EL (cell line): Measurements from ENCODE around the gene FUT7.
"Not testable (repeated sequence)": the region's sequence is repeated elsewhere in the genome, so short reads cannot be mapped to it uniquely, and the experiment has no call there.

Experiments
- DNase-seq: peaks from one replicate; pipeline ENCODE4 v3.0.0-alpha.2; 2016

The FUT7 gene

DNA sequence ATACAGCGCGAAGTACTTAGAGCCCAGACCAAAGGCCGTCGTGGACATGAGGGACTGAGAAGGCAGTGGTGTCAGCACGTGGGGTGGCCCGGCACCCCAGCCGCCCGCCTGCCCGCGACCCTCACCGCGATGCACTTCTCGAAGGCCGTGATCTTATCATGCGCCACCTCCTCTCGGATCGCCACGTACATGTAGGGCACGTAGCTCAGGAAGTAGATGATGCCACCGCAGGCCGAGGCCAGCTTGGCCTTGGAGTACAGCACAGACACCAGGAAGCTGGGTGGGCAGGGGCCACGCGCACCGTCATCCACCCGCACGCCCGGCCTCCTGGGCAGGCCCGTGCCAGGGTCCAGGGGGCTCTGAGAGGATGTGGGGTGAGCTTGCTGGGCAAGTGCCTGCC, 14.8 kb downstream of the FUT7 start:
- DNase-seq: no peak

DNA sequence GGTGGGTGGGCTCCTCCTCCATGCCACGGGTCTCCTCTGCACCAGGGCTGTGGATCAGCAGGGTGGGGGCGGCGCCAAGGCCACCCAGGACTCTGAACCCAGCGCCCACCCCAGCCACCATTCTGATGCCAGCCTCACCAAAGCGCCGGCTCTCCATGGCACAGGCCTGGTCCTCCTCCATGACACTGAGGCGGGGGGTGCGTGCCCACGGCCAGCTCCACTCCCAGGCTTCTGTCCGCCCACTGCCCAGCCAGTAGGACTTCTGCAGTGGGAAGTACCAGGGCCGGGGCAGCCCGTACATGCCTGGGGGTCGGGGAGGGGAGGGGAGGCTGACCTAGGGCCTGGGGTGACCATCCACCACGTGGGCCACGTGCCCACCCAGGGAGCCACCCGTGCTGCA, 15.5 kb downstream of the FUT7 start:
- no peak for DNase-seq

DNA sequence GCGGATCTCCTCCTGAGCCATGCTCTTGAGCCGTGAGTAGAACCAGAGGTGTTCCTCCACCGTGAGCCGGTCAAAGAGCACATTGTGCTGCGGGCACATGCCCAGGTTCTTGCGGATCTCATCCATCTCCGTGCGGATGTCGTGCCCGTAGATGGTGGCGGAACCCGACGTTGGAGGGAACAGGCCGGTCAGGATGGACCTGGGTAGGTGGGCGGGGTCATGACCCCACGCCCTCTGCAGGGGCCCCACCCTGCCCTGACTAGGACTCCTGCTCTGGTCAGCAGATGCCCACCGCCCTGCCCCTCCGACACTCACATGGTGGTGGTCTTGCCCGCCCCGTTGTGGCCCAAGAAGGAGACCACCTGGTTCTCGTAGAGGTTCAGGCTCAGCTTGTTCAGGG, 15.9 kb downstream of the FUT7 start:
- no peak for DNase-seq

DNA sequence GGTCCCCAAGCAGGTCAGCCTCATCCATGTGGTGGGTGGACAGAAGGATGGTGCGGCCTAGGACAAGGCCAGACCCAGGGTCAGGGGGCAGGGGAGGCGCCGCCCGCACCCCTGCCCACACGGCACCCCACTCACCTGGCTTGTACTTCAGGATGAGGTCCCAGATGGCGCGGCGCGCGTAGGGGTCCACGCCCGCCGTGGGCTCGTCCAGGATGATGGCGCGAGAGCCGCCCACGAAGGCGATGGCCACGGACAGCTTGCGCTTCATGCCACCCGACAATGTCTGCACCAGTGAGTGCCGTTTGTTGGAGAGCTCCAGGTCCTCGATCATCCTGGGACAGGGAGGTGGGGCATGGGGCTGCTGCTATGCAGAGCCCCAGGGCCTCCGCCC, 16.4 kb downstream of the FUT7 start:
- DNase-seq: no peak

DNA sequence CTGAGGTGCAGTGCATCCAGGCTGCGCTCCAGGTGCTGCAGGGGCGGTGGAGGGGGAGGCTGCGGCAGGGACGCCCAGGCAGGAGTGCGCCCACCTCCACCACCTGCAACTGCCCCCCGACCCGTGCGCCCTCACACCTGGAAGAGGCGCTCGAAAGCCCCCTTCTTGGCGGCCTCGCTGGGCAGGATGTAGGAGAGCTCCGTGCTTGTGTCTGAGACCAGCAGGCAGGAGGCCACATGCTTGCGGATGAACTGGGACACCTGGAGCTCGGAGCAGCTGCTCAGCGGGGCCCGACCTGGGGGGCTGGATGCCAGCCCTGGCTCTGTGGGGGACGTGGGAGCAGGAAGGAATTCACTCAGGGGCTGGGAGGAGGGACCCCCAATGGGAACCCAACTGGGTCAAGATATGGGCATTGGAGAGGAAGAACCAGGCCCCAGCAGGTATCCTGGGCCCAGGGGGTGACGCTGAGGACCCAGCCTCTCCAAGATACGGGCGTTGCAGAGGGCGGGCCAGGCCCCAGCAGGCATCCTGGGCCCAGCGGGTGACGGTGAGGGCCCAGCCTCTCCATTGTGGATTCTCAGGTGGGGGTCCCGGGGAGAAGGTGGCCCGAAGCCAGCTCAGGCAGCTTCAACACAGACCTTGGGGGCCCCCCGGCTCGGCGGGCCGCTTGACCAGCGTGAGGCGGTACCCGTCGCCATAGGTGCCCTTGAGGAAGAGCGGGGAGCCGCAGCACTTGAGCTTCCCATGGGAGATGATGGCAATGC, 16.9 kb downstream of the FUT7 start:
- DNase-seq: no peak

DNA sequence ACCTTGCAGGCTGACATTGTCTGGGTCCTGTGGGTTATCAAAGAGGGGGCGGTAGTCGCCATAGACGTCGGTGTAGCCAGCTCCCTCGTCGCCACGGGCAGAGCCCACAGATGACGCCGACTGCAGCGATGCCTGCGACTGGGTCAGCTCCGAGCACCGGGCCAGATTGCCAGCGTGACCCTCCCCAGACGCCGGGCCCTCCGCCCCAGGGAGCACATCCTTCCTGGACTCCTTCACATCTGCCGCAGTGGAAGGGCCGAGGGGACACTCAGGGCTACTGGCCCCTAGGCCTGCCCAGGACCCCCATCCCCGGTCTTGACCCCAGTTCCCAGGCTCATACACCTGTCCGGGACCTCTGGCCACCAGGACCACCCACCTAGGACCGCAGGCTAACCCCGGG, 17.7 kb downstream of the FUT7 start:
- no peak for DNase-seq

DNA sequence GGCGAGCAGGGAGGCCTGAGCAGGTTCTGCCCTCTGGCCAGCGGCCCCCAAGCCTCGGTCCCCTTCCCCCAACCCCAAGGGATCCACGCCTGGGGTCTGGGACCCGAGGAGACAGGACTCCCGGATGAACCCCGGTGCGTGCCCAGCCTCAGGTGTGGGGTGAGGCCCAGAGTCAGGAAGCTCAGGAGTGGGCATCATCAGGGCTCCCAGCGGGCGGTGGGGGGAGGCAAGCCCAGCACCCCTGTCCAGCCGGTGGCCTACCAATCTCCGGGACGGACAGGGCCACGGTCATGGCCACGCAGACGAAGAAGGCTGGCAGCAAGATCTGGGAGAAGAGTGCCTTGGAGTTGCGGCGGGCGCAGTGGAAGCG, 18.3 kb downstream of the FUT7 start:
- DNase-seq: no peak

DNA sequence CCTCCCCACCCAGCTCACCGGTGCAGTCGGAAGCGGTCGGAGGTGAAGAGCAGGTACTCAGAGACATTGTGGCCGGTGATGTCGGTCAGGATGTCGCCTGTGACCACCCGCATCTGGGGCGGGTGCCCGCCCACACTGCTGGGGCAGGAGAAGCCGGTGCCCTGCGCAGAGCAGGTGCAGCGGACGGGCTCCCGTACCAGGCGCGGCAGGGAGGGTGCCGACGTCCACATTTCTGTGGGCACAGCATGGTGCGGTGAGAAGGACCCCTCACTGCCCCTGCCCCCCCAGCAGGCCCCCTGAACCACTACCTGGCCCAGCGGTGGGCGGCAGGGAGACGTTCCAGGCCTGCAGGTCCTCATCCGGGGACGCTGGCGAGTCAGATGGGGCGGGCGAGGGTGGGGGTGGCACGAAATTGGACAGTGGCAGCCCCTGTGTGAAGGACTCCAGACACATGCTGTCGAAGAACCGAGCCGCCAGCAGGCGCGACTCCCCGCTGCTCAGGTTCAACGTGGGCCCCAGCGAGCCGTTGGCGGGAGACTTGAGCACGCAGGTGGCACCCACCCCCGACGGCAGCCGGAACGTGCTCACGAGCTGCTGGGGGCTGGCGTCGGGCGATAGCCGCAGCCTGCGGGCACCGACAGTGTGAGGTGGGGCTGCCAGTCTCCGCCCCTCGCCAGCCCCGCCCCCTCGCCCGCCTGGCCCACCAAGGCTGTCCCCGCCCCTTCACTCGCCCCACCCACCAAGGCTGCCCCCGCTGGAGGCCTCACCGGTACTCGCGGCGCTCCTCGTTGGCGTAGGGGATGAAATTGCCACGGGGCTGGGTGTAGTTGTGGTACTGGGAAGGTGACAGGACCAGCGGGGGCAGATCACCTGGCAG, 19.0 kb downstream of the FUT7 start:
- DNase-seq: no peak

DNA sequence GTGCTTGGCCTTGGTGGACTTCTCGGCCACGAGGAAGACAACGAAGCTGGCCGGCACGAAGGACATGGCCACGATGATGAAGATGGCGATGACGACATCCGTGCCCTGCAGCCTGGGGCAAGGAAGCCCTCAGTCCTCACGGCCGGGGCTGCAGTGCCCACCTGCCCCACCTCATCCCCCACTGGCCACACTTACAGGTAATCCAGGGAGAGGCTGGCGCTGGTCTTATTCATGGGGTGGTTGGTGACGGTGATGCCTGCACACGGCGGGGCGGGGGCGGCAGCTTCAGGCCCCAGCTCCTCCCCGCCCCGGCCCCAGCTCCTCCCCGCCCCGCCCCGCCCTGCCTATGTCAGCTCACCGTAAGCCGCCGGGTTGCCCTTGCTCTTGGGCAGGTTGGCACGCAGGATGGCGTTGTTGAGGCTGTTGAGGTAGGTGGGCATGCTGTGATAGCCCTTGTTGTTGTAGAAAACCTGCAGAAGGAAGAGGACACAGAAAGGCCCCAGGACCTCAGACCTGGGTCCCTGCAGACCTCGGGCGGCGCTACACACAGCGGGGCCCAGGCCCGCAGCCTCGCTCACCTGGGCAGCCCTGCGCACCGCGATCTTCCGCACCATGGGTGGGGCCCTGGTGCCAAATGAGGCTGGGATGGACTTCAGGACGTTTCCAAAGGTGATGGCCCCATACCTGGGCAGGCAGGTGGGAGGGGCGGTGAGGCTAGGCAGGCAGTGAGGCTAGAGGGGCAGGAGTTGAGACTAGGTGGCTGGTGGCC, 19.8 kb downstream of the FUT7 start:
- no peak for DNase-seq

DNA sequence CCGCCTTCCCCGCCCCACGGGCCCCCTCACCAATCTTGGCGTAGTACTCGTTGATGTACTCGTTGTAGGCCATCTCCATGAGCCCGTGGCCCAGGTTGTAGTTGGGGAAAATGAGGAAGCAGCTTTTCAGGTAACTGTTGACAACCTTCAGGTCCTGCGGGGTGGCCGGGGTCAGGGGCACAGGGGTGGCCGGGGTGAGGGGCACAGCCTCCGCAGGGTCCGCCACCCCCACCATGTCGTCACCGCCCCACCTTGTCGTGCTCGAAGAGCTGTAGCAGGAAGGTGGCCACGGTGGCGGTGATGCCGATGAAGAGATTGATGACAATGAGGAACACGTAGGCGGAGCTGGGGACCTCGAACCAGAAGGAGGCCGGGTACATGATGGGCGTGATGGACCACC, 20.7 kb downstream of the FUT7 start:
- DNase-seq: no peak

DNA sequence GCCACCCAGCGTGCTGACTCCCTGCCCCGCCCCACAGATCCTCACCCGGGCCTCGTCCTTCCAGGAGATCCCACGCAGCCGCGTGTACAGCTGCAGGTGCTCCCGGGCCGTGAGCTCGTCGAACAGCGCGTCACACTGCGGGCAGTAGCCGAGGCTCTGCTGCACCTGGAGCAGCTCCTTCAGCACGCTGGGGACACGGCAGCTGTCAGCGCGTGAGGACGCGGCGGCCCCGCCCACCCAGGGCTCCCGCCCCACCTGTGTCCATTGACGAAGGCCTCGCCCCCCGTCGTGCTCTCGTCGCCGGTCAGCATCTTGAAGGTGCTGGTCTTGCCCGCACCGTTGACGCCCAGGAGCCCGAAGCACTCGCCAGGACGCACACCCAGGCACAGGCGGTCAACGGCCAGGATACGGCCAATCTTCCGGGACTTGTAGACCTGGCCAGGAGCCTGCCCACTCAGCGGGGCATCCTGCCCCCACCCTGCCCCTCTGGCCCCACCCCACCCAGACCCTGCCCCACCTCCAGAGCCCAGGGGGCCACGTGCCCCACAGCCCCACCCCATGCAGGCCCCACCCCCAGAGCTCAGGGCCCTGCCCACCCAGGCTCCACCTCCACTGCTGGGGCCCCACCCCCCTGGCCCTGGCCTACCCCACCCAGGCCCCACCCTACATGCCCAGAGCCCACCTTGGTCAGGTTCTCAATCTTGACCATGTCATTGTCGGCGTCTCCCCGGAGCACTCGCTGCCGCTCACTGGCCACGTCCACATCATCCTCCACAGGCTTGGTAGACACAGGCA, 21.8 kb downstream of the FUT7 start:
- no peak for DNase-seq

DNA sequence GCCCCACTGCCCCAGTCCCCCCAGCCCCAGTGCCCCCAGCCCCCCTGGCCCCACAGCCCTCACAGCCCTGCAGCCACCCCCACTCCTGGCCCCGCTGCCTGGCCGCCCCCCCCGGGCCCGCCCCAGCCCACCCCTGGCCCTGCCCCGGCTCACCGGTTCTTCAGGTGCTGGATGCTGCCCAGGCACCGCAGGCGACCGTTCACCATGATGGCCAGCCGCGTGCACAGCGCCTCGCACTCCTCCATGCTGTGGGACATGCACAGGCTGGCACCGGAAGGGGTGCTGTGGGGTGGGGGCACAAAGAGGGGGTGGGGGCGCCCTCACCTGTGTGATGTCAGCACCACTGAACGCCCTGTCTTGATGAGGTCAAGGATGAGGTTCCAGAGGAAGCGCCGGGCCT, 22.7 kb downstream of the FUT7 start:
- no peak for DNase-seq

DNA sequence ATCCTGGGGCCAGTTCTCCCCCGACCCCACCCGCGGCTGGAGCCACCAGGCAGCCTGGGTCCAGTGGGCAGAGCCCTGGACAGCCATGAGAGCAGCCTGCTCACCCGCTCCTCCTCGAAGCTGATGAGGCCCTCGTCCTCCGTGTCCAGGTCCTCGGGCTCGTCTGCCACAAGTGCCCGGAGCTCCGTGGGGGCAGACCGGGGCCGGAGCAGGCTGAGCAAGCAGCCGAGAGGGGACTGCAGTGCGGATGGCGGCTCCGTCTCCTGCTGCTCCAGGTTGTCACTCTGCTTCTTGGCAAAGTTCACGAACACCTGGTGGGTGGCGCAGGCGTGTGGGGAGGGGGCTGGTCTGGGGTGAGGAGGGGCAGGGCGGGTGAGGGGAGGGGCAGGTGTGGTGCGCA, 23.6 kb downstream of the FUT7 start:
- no peak for DNase-seq

DNA sequence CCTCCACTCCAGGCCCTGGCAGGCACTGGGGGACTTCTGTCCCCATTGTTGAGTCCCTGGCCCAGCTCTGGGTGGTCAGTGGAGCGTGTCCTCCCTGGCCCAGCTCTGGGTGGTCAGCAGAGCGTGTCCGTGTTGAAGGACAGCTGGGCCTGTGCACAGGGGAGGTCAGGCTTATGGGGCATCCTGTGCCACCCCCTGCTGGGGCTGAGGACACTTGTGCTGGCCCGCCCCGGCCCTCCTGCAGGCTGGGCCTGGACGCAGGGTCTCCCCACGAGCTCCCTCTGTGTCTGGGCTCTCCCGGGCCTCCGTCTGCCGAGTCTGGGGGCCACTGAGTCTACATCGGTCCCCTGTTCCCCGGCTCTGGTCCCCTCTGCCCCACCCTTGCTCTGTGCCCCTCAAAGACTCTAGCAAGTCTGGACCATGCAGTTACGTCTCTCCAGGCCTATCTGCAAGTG, 24.0 kb downstream of the FUT7 start:
- no peak for DNase-seq

DNA sequence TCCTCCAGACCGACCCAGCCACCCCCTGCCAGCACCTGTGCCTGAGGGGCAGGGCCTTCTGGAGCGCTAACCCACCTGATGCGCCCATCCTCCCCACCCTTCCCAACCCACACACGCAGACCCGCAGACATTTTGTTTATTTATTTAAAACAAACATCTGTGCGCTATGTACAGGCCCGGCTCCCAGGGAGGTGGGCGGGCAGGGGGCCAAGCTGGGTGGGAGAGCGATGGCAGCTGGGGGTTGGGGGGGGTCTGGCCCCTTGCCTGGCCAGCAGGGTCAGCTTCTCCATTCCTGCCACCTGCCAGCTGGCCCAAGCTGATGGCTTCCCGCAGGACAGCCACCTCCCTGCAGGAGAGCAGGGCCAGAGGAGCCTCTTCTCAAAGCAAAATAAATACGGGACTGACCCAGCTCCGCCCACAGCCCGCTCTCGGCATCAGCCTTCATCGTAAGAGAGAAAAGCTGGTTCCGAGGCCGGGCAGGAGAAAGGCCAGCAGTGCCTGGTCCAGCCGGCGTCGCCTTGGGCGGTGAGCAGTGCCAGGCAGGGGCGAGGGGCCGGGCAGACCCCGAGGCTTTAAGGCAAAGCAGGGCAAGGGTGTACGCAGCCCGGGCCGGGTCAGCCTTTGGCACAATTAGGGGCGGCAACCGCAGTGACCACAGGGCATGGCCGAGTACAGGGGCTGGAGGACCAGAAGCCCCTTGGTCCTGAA, 24.6 kb downstream of the FUT7 start:
- no peak for DNase-seq

DNA sequence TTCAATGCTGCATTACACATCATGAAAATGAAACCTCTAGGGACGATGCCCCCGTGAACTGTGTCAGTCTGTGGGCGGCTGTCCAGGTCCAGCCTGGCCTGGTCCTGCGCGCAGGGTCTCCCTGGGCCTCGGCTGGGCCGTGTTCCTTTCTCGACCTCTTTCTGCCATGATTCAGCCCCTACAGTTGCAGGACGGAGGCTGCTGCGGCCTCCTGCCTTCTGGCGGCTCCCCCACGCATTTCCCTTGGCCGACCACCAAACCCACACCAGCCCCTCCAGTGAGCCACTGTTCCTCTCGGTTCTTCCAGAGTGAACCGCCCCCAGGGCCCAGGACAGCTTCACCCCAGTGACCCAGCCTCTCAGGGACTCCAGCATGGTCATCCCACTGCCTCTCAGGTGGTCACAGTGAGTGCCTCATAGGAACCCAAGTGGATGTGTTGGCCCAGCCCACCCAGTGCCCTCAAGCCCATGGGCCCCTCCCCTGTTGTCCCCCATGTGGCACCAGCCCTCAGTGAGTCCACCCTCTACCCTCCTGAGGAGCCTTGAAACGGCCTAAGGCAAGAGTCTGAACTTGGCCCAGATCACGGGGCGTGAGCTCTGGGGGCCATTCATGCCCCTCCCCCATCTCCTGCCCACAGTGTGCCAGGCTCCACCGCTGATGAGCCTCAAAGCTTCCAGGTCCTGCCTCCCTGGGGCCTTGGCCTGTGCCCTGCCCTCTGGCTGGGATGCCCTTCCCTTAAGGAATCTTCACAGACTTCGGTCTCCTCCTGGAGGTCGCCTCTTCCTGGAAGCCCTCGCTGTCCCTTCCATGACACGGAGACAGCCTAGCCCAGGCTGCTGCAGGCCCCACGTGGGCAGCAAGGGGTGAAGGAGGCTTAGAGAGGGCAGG, 25.5 kb downstream of the FUT7 start:
- DNase-seq: no peak

DNA sequence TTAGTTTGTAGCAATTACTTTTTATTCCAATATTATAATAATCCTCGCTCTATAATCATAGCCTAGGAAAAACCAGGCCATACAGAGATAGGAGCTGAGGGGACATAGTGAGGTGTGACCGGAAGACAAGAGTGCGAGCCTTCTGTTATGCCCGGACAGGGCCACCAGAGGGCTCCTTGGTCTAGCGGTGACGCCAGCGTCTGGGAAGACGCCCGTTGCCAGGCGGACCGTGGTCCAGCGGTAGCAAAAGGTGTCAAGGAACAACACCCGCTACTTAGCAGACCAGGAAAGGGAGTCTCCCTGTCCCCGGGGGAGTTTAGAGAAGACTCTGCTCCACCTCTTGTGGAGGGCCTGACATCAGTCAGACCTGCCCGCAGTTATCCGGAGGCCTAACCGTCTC, 27.6 kb downstream of the FUT7 start:
- not testable (repeated sequence) for DNase-seq

DNA sequence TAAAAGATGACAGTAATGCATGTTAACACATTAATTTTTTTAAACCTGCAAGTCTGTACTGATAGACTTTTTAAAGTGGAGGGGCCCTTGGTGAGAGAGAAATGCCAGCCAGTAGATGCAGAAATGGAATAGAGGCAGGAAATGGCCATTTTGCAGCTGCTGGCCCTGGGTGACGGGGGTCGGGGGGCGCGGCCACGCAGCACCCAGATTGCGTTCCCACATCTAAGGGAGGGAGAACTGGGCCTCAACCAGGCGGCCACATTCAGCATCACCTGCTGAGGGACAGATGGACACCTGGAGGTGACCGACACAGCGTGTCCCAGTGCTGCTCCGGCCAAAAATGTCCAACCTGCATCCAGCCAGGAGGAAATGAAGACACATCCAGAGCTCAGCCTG, 29.2 kb downstream of the FUT7 start:
- DNase-seq: no peak

DNA sequence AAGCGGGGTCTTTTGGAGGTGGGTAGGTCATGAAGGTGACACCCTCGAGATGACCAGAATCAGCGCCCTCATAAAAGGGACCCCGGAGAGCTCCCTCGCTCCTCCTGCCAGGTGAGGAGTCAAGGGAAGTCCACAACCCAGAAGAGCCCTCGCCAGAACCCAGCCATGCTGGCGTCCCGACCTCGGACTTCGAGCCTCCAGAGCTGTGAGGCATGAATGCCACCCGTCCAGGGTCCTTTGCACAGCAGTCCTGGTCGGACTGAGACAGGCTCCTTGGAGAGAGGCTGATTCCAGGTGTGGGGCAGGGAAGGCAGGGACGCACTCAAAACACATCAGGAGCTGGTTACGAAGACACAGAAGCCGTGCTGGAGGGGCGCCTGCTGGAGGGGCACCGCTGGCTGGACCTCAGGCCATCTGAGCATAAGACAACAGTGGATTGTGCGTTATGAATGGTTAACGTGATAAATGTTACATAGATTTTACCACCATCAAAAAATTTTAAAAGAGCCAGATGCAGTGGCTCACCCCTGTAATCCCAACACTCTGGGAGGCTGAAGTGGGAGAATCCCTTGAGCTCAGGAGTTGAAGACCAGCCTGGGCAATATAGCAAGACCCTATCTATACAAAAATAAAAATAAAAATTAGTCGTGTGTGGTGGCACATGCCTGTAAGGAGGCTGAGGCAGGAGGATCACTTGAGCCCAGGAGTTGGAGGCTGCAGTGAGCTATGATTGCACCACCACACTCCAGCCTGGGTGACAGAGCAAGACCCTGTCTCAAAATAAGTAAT, 29.8 kb downstream of the FUT7 start:
- DNase-seq: no peak
